ENCODE results near the gene ARHGAP40.

- TF ChIP-seq CTCF (IDR thresholded peaks at IDR 0.05; ENCODE audit: extremely low read depth in 1 of 2, insufficient read depth in 1 of 2, low read depth in 1 of 2, low read length in 2 of 2) (no peak), EZH2 (IDR thresholded peaks at IDR 0.05; ENCODE audit: borderline replicate concordance, low read depth, low read length, severe bottlenecking) (no peak), POLR2A (IDR thresholded peaks at IDR 0.05; ENCODE audit: low read depth, low read length) (no peak)
Measured at GRCh38 chr20:38579219-38579910, 22.2 kb upstream of the ARHGAP40 start.

Measured in endothelial cell of umbilical vein (primary cell).